HFFc6 (cell line): ENCODE results near the gene TSC22D1. TPM values are rescaled to one million over a fixed set of nuclear protein-coding genes. Genes with fewer than 3 reads are reported as not detected.

Experiments
- DNase-seq: peaks from one replicate; pipeline ENCODE4 v3.0.0-alpha.2; 2018
- H3K27ac Mint-ChIP-seq: 2 replicates; pipeline ENCODE4 v1.8.0; 2020; ENCODE audit warnings: mild to moderate bottlenecking, mixed read lengths
- H3K27me3 Mint-ChIP-seq: 2 replicates; pipeline ENCODE4 v1.8.0; 2021; ENCODE audit warnings: mild to moderate bottlenecking, moderate library complexity, mixed read lengths; ENCODE audit not compliant: insufficient read depth
- H3K36me3 Mint-ChIP-seq: 2 replicates; pipeline ENCODE4 v1.8.0; 2021; ENCODE audit warnings: low read depth, mixed read lengths
- H3K4me1 Mint-ChIP-seq: 2 replicates; pipeline ENCODE4 v1.8.0; 2020; ENCODE audit warnings: low read depth, mixed read lengths
- H3K4me3 Mint-ChIP-seq: 2 replicates; pipeline ENCODE4 v1.8.0; 2020; ENCODE audit warnings: mild to moderate bottlenecking, moderate library complexity, mixed read lengths
- H3K9me3 Mint-ChIP-seq: 2 replicates; pipeline ENCODE4 v1.8.0; 2020; ENCODE audit warnings: mild to moderate bottlenecking, mixed read lengths
- CTCF ChIP-seq: fragments of 200-600 bp; sonication (generic); IDR thresholded peaks from 2 replicates; pipeline ENCODE4 v1.5.0; 2021; ENCODE audit warnings: antibody characterized with exemption, mild to moderate bottlenecking
- total RNA-seq, 6 experiments: library from RNA; stranded (reverse); fragmentation: NEBNext Ultra II Directional; extraction: Animal tissue kit (Norgen Biotek cat#: 25700); gene quantifications; 2 replicates in 1 of 6; 3 replicates in 5 of 6; pipeline ENCODE4 v1.2.3, GENCODE V29; 2021

Gene TSC22D1
- total RNA-seq, 6 experiments from 2014 or later: 42.3 to 49.4 (median 45.2) TPM

- H3K4me1 Mint-ChIP-seq: peaks cover 34% of the 10 kb centered on the region
These were observed 138.5 kb downstream of the TSC22D1 start for GRCh38 chr13:44437356-44438233.

GRCh38 chr13:44436589-44437337 is 139.4 kb downstream of the TSC22D1 start:
- Mint-ChIP-seq H3K9me3 (no peaks in the 10 kb centered on the region), H3K36me3 (peaks cover 26% of the 10 kb centered on the region), H3K4me3 (peak overlapping the region; percentile 90), H3K4me1 (peaks cover 34% of the 10 kb centered on the region), H3K27me3 (peaks cover 7% of the 10 kb centered on the region; the same call in 1 of the 2 replicates), H3K27ac (peak overlapping the region; percentile 88)
- TF ChIP-seq CTCF: no peak
- peak; percentile 89 for DNase-seq

More at GRCh38 chr13:44437356-44438233, 138.5 kb downstream of the TSC22D1 start:
- H3K27me3 Mint-ChIP-seq: peaks cover 7% of the 10 kb centered on the region; the same call in 1 of the 2 replicates
- peaks cover 23% of the 10 kb centered on the region for H3K36me3 Mint-ChIP-seq
- no peaks in the 10 kb centered on the region for H3K9me3 Mint-ChIP-seq
- DNase-seq: peak; percentile 63
- H3K4me3 Mint-ChIP-seq: peak overlapping the region; percentile 90
- TF ChIP-seq CTCF: peak; percentile 83
- peak overlapping the region; percentile 73 for H3K27ac Mint-ChIP-seq

GRCh38 chr13:44435919-44436510 is 140.1 kb downstream of the TSC22D1 start:
- no peaks in the 10 kb centered on the region for H3K9me3 Mint-ChIP-seq
- H3K4me3 Mint-ChIP-seq: peak overlapping the region; percentile 90
- peak overlapping the region; percentile 88 for H3K27ac Mint-ChIP-seq
- no peak for DNase-seq
- peaks cover 34% of the 10 kb centered on the region for H3K4me1 Mint-ChIP-seq
- peaks cover 26% of the 10 kb centered on the region for H3K36me3 Mint-ChIP-seq
- H3K27me3 Mint-ChIP-seq: peaks cover 7% of the 10 kb centered on the region; the same call in 1 of the 2 replicates
- TF ChIP-seq CTCF: no peak

GRCh38 chr13:44435142-44435918 is 140.8 kb downstream of the TSC22D1 start:
- H3K9me3 Mint-ChIP-seq: no peaks in the 10 kb centered on the region
- peak overlapping the region; percentile 90 for H3K4me3 Mint-ChIP-seq
- peaks cover 26% of the 10 kb centered on the region for H3K36me3 Mint-ChIP-seq
- no peak for TF ChIP-seq CTCF
- peaks cover 34% of the 10 kb centered on the region for H3K4me1 Mint-ChIP-seq
- H3K27me3 Mint-ChIP-seq: peaks cover 7% of the 10 kb centered on the region; the same call in 1 of the 2 replicates
- DNase-seq: peak; percentile 97
- peak overlapping the region; percentile 88 for H3K27ac Mint-ChIP-seq

GRCh38 chr13:44434766-44435141 is 141.4 kb downstream of the TSC22D1 start:
- no peaks in the 10 kb centered on the region for H3K9me3 Mint-ChIP-seq
- H3K27ac Mint-ChIP-seq: peak overlapping the region; percentile 88
- no peak for DNase-seq
- peaks cover 26% of the 10 kb centered on the region for H3K36me3 Mint-ChIP-seq
- peak overlapping the region; percentile 90 for H3K4me3 Mint-ChIP-seq
- TF ChIP-seq CTCF: no peak
- peaks cover 7% of the 10 kb centered on the region; the same call in 1 of the 2 replicates for H3K27me3 Mint-ChIP-seq
- peaks cover 34% of the 10 kb centered on the region for H3K4me1 Mint-ChIP-seq
